H9 (cell line): ENCODE measurements around the gene EMC8. TPM values are rescaled to one million over a fixed set of nuclear protein-coding genes. Genes with fewer than 3 reads are reported as not detected.

Experiments used
- DNase-seq: peaks from one replicate; pipeline ENCODE4 v3.0.0-alpha.2; 2017
- H2AFZ ChIP-seq: one replicate; pipeline ENCODE4 v1.6.1; 2013; ENCODE audit warnings: mild to moderate bottlenecking, low read length, control low read depth, moderate library complexity
- H2AK5ac ChIP-seq: 2 replicates; pipeline ENCODE4 v1.6.1; 2013; ENCODE audit warnings: low read length, control low read depth, mixed read lengths; ENCODE audit not compliant: insufficient read length
- H2BK120ac ChIP-seq: one replicate; pipeline ENCODE4 v1.6.1; 2013; ENCODE audit warnings: low read depth, mild to moderate bottlenecking, low read length, control low read depth, inconsistent platforms; ENCODE audit not compliant: poor library complexity, severe bottlenecking
- H2BK12ac ChIP-seq: 2 replicates; pipeline ENCODE4 v1.6.1; 2013; ENCODE audit warnings: low read length, control low read depth, mixed read lengths, low read depth; ENCODE audit not compliant: insufficient read length
- H2BK15ac ChIP-seq: 2 replicates; pipeline ENCODE4 v1.6.1; 2013; ENCODE audit warnings: low read depth, low read length, control low read depth
- H2BK20ac ChIP-seq: one replicate; pipeline ENCODE4 v1.6.1; 2013; ENCODE audit warnings: low read depth, mild to moderate bottlenecking, low read length, control low read depth, inconsistent platforms; ENCODE audit not compliant: poor library complexity, severe bottlenecking
- H2BK5ac ChIP-seq: 2 replicates; pipeline ENCODE4 v1.6.1; 2013; ENCODE audit warnings: low read length, control low read depth, mixed read lengths; ENCODE audit not compliant: insufficient read length
- H3K14ac ChIP-seq: 2 replicates; pipeline ENCODE4 v1.6.1; 2013; ENCODE audit warnings: low read length, control low read depth; ENCODE audit not compliant: insufficient read depth
- H3K18ac ChIP-seq: 2 replicates; pipeline ENCODE4 v1.6.1; 2013; ENCODE audit warnings: low read depth, mild to moderate bottlenecking, mixed read lengths, low read length, control low read depth; ENCODE audit not compliant: insufficient read length
- H3K23ac ChIP-seq: 2 replicates; pipeline ENCODE4 v1.6.1; 2013; ENCODE audit warnings: low read length, control low read depth, mixed read lengths, low read depth; ENCODE audit not compliant: insufficient read length
- H3K23me2 ChIP-seq: 2 replicates; pipeline ENCODE4 v1.6.1; 2013; ENCODE audit warnings: low read depth, mild to moderate bottlenecking, mixed read lengths, low read length, control low read depth; ENCODE audit not compliant: insufficient read length, poor library complexity, severe bottlenecking
- H3K27ac ChIP-seq: 2 replicates; pipeline ENCODE4 v1.5.1; 2013; ENCODE audit warnings: low read length, control low read depth, mixed read lengths, low read depth; ENCODE audit not compliant: insufficient read length
- H3K27me3 ChIP-seq: 2 replicates; pipeline ENCODE4 v1.6.1; 2013; ENCODE audit warnings: low read length, control low read depth, inconsistent platforms; ENCODE audit not compliant: insufficient read depth
- H3K4ac ChIP-seq: 2 replicates; pipeline ENCODE4 v1.6.1; 2013; ENCODE audit warnings: low read depth, mild to moderate bottlenecking, control low read depth, inconsistent platforms, low read length, moderate library complexity
- H3K4me1 ChIP-seq: 2 replicates; pipeline ENCODE4 v1.6.1; 2013; ENCODE audit warnings: low read length, control low read depth, inconsistent platforms; ENCODE audit not compliant: insufficient read depth
- H3K4me2 ChIP-seq: 2 replicates; pipeline ENCODE4 v1.6.1; 2013; ENCODE audit warnings: low read length, control low read depth, mixed read lengths; ENCODE audit not compliant: insufficient read length, insufficient read depth
- H3K56ac ChIP-seq: 2 replicates; pipeline ENCODE4 v1.6.1; 2013; ENCODE audit warnings: low read depth, mild to moderate bottlenecking, mixed read lengths, low read length, control low read depth; ENCODE audit not compliant: insufficient read length
- H3K79me1 ChIP-seq: 2 replicates; pipeline ENCODE4 v1.6.1; 2013; ENCODE audit warnings: low read depth, mild to moderate bottlenecking, moderate library complexity, low read length, control low read depth, inconsistent platforms; ENCODE audit not compliant: insufficient read depth, poor library complexity, severe bottlenecking
- H3K79me2 ChIP-seq: 2 replicates; pipeline ENCODE4 v1.6.1; 2013; ENCODE audit warnings: low read length, control low read depth, inconsistent platforms; ENCODE audit not compliant: insufficient read depth
- H3K9ac ChIP-seq: 2 replicates; pipeline ENCODE4 v1.6.1; 2013; ENCODE audit warnings: low read length, control low read depth, mixed read lengths; ENCODE audit not compliant: insufficient read length; ENCODE audit errors: extremely low read depth
- H3K9me3 ChIP-seq: one replicate; pipeline ENCODE4 v1.6.1; 2013; ENCODE audit warnings: low read depth, low read length, inconsistent platforms; ENCODE audit not compliant: control insufficient read depth
- H3T11ph ChIP-seq: one replicate; pipeline ENCODE4 v1.6.1; 2013; ENCODE audit warnings: mild to moderate bottlenecking, low read length, control low read depth, inconsistent platforms
- H4K20me1 ChIP-seq: one replicate; pipeline ENCODE4 v1.6.1; 2013; ENCODE audit not compliant: control insufficient read depth, insufficient read length, insufficient read depth
- H4K5ac ChIP-seq: 2 replicates; pipeline ENCODE4 v1.6.1; 2013; ENCODE audit warnings: low read depth, mild to moderate bottlenecking, mixed read lengths, low read length, control low read depth; ENCODE audit not compliant: insufficient read length
- H4K8ac ChIP-seq: replicated peaks from 2 replicates; pipeline ENCODE4 v1.6.1; 2013; ENCODE audit warnings: low read length, control low read depth, mixed read lengths, low read depth; ENCODE audit not compliant: insufficient read length
- H4K91ac ChIP-seq: 2 replicates; pipeline ENCODE4 v1.6.1; 2013; ENCODE audit warnings: low read depth, mild to moderate bottlenecking, moderate library complexity, mixed read lengths, low read length, control low read depth; ENCODE audit not compliant: insufficient read length
- H3K27ac Mint-ChIP-seq, 3 experiments: 2 replicates in 2 of 3; 3 replicates in 1 of 3; pipeline ENCODE4 v1.8.0; 2020 to 2021; ENCODE audit warnings: mixed read lengths in 3 of 3, mild to moderate bottlenecking in 1 of 3, moderate library complexity in 1 of 3
- H3K27me3 Mint-ChIP-seq: 2 replicates; pipeline ENCODE4 v1.8.0; 2021; ENCODE audit warnings: low read depth, mild to moderate bottlenecking, moderate library complexity, mixed read lengths
- H3K36me3 Mint-ChIP-seq, 3 experiments: 2 replicates in 2 of 3; 3 replicates in 1 of 3; pipeline ENCODE4 v1.8.0; 2020 to 2021; ENCODE audit warnings: low read depth in 3 of 3, mixed read lengths in 3 of 3; ENCODE audit not compliant: insufficient read depth in 1 of 3
- H3K4me1 Mint-ChIP-seq, 2 experiments: 2 replicates each; pipeline ENCODE4 v1.8.0; 2020; ENCODE audit warnings: mixed read lengths in 2 of 2
- H3K4me3 Mint-ChIP-seq, 2 experiments: 2 replicates in 1 of 2; 3 replicates in 1 of 2; pipeline ENCODE4 v1.8.0; 2020 to 2021; ENCODE audit warnings: mild to moderate bottlenecking in 2 of 2, mixed read lengths in 2 of 2, moderate library complexity in 1 of 2
- H3K9me3 Mint-ChIP-seq, 2 experiments: 2 replicates in 1 of 2; 3 replicates in 1 of 2; pipeline ENCODE4 v1.8.0; 2020; ENCODE audit warnings: mild to moderate bottlenecking in 2 of 2, mixed read lengths in 2 of 2, moderate library complexity in 1 of 2
- CTCF ChIP-seq: fragments of 200-600 bp; sonication (generic); conservative IDR thresholded peaks from 3 replicates; pipeline ENCODE4 v1.8.0; 2021; ENCODE audit warnings: antibody characterized with exemption, mild to moderate bottlenecking
- WGBS: extraction: QIAGEN DNeasy Blood & Tissue Kit; methylation state at CpG from one replicate; pipeline ENCODE4 v1.1.7; 2013; ENCODE audit warnings: missing lambda C conversion rate, low lambda C conversion rate, mixed read lengths; ENCODE audit not compliant: insufficient read length; ENCODE audit errors: extremely low coverage; 5-methylcytosine and 5-hydroxymethylcytosine counted together
- total RNA-seq: library from RNA; stranded (reverse); gene quantifications from 2 replicates; pipeline ENCODE4 v1.2.1, GENCODE V29; 2021

Gene EMC8
- total RNA-seq, 1 experiment from 2014 or later, result 52.3 TPM

GRCh38 chr16:85806539-85806938 lies 7.2 kb upstream of the EMC8 start:
- peaks cover 54 to 66% (median 55%) of the 10 kb centered on the region in 3 experiments for H3K36me3 Mint-ChIP-seq
- no peak for TF ChIP-seq CTCF
- Histone ChIP-seq H3K23ac (no peak overlapping the region), H4K5ac (no peak overlapping the region), H3T11ph (no peak overlapping the region), H2BK12ac (no peak overlapping the region), H3K4me1 (no peaks in the 10 kb centered on the region), H3K79me1 (no peaks in the 10 kb centered on the region), H3K18ac (no peak overlapping the region), H3K56ac (no peak overlapping the region), H2BK120ac (no peak overlapping the region), H3K4me2 (no peak overlapping the region), H2BK20ac (no peak overlapping the region), H2BK5ac (no peak overlapping the region), H4K91ac (no peak overlapping the region), H2AFZ (no peak overlapping the region), H3K79me2 (no peaks in the 10 kb centered on the region; the same call in 1 of the 2 replicates), H3K27ac (no peak overlapping the region), H4K8ac (no peak overlapping the region), H3K9me3 (no peaks in the 10 kb centered on the region), H3K23me2 (no peaks in the 10 kb centered on the region), H3K9ac (no peak overlapping the region), H2AK5ac (no peak overlapping the region), H3K27me3 (no peaks in the 10 kb centered on the region; the same call in 1 of the 2 replicates), H4K20me1 (no peaks in the 10 kb centered on the region), H2BK15ac (no peak overlapping the region), H3K14ac (no peak overlapping the region), H3K4ac (no peak overlapping the region)
- no peaks in the 10 kb centered on the region; the same call in 1 of the 2 replicates for H3K27me3 Mint-ChIP-seq
- no peak overlapping the region for H3K4me3 Mint-ChIP-seq
- no CpG with 5 or more reads among the region's 11 CpGs for WGBS
- no peak for DNase-seq
- H3K27ac Mint-ChIP-seq, result no peak overlapping the region
- H3K9me3 Mint-ChIP-seq, result no peaks in the 10 kb centered on the region; a peak in 1 of 5 replicates
- peaks cover under 1 to 2% of the 10 kb centered on the region in 2 experiments; a peak in 1 of 4 replicates for H3K4me1 Mint-ChIP-seq
